Measurements from ENCODE around the gene ZNF76. TPM values are rescaled to one million over a fixed set of nuclear protein-coding genes. Genes with fewer than 3 reads are reported as not detected.

The ZNF76 gene
- total and polyA plus RNA-seq, 2 of the 8 experiments (the other 6 are each of a cell fraction or from before 2014, with no cell fraction given) = 17.9 to 23.9 TPM

- Histone ChIP-seq H3K79me2 (ENCODE audit: control insufficient read depth in 1 of 2, insufficient read depth in 2 of 2, low read length in 2 of 2) (no peaks in the 10 kb centered on the region), H3K23ac (ENCODE audit: insufficient read length) (no peak overlapping the region), H3K4ac (replicated peaks; ENCODE audit: insufficient read length, low read depth, low read length) (no peak overlapping the region), H2AK5ac (ENCODE audit: low read depth, low read length) (no peak overlapping the region), H2BK120ac (replicated peaks; ENCODE audit: low read depth, low read length) (no peak overlapping the region), H4K91ac (replicated peaks; ENCODE audit: insufficient read length, low read length) (no peak overlapping the region), H2BK5ac (ENCODE audit: low read depth, low read length) (no peak overlapping the region), H4K20me1 (replicated peaks in 1 of 2; ENCODE audit: control insufficient read depth in 1 of 2, insufficient read depth in 2 of 2, low read length in 2 of 2) (peaks cover 0 to 4% of the 10 kb centered on the region in 2 experiments), H4K8ac (ENCODE audit: extremely low read depth, insufficient read depth, low read length) (no peak overlapping the region), H3K79me1 (ENCODE audit: low read depth, low read length) (no peaks in the 10 kb centered on the region), H3K36me3 (ENCODE audit: control insufficient read depth in 2 of 4, insufficient read depth in 4 of 4, low read length in 3 of 4) (peaks cover 6 to 13% (median 10%) of the 10 kb centered on the region in 4 experiments; a peak in 5 of 8 replicates), H3K14ac (ENCODE audit: insufficient read length) (no peak overlapping the region), H3K4me1 (replicated peaks in 1 of 4; ENCODE audit: control insufficient read depth in 3 of 4, insufficient read depth in 4 of 4, low read length in 3 of 4) (no peaks in the 10 kb centered on the region), H3K27me3 (replicated peaks in 1 of 4; ENCODE audit: control insufficient read depth in 3 of 4, extremely low read depth in 1 of 4, insufficient read depth in 3 of 4, low read length in 3 of 4) (no peaks in the 10 kb centered on the region), H2AFZ (ENCODE audit: low read length) (no peak overlapping the region), H4K5ac (ENCODE audit: insufficient read length, low read depth, low read length) (no peak overlapping the region), H2BK12ac (ENCODE audit: low read depth, low read length) (no peak overlapping the region), H3K9me3 (ENCODE audit: insufficient read depth in 2 of 2, low read depth in 1 of 2, low read length in 1 of 2) (no peaks in the 10 kb centered on the region), H2BK20ac (ENCODE audit: low read length) (no peak overlapping the region), H3K56ac (replicated peaks; ENCODE audit: insufficient read length, low read depth, low read length) (no peak overlapping the region), H3K18ac (ENCODE audit: extremely low read depth, low read length) (no peak overlapping the region), H3K9ac (replicated peaks in 1 of 4; ENCODE audit: extremely low read depth in 1 of 4, low read depth in 3 of 4, low read length in 3 of 4) (no peak overlapping the region), H3K4me3 (ENCODE audit: extremely low read depth in 1 of 4, insufficient read depth in 2 of 4, low read depth in 3 of 4, low read length in 4 of 4) (no peak overlapping the region), H3K27ac (ENCODE audit: low read depth, low read length) (no peak overlapping the region), H3K4me2 (ENCODE audit: insufficient read depth in 1 of 2, low read depth in 2 of 2, low read length in 2 of 2) (no peak overlapping the region), H3K23me2 (ENCODE audit: low read depth, low read length) (no peaks in the 10 kb centered on the region), H2BK15ac (ENCODE audit: low read length) (no peak overlapping the region)
- ChIA-PET POLR2A (ENCODE audit: partially characterized antibody) (no interaction called here), CTCF (ENCODE audit: partially characterized antibody) (interaction anchor here (0.6 to 11.9 kb wide), 5 partner anchors 35 to 477 kb away, joined by 3 to 161 read pairs (median 11); partner anchors contain the start of genes FANCE and RPL10A)
- WGBS, 2 experiments (ENCODE audit: extremely low coverage in 1 of 2, insufficient coverage in 1 of 2, insufficient read length in 1 of 2, insufficient replicate concordance in 2 of 2, low coverage in 1 of 2, low lambda C conversion rate in 2 of 2, missing lambda C conversion rate in 1 of 2) = 94% methylated on average over 13 of the region's 13 CpGs; no CpG with 5 or more reads in 1 of the 2 experiments
- DNase-seq (ENCODE audit: low read depth in 1 of 2, low spot score in 2 of 2) (no peak), FAIRE-seq (no peak)
- no peak for TF ChIP-seq HDAC2 (IDR thresholded peaks at IDR 0.05; ENCODE audit: borderline replicate concordance in 1 of 2, low read depth in 2 of 2, low read length in 2 of 2)
- no peak for TF ChIP-seq HDAC6 (IDR thresholded peaks at IDR 0.05; ENCODE audit: low read depth, low read length)
- TF ChIP-seq E2F6 (IDR thresholded peaks at IDR 0.05) = no peak
- no peak for TF ChIP-seq SIRT6 (IDR thresholded peaks at IDR 0.05; ENCODE audit: low read length)
- no peak for TF ChIP-seq ZNF274 (IDR thresholded peaks at IDR 0.05; ENCODE audit: borderline replicate concordance, extremely low read depth, low read length)
- TF ChIP-seq NRF1 (IDR thresholded peaks at IDR 0.05; ENCODE audit: low read depth, low read length) = no peak
Observed at GRCh38 chr6:35291491-35291890, 32.0 kb downstream of the ZNF76 start.
